M059J (cell line): Measurements from ENCODE around the gene ISY1. TPM values are rescaled to one million over a fixed set of nuclear protein-coding genes. Genes with fewer than 3 reads are reported as not detected.

Experiments used
- DNase-seq: peaks from one replicate; pipeline ENCODE4 v3.0.0-alpha.2; 2012; ENCODE audit warnings: low read depth
- total RNA-seq: library from RNA; depleted of rRNA; stranded (reverse); fragments of >200 nt; shearing (Covaris generic); gene quantifications from 2 replicates; pipeline ENCODE4 v1.2.3, GENCODE V29; 2014; rRNA removed

ISY1 gene
- total RNA-seq, 1 experiment from 2014 or later, result 70.7 TPM

- no peak for DNase-seq
These were observed 73.6 kb downstream of the ISY1 start for GRCh38 chr3:129087138-129087702.

- no peak for DNase-seq
These were observed 75.0 kb downstream of the ISY1 start for GRCh38 chr3:129085818-129086217.

GRCh38 chr3:129085165-129085715, 75.6 kb downstream of the ISY1 start:
- no peak for DNase-seq

GRCh38 chr3:129084501-129084900, 76.4 kb downstream of the ISY1 start:
- no peak for DNase-seq

GRCh38 chr3:129082026-129082425, 78.8 kb downstream of the ISY1 start:
- DNase-seq, result no peak

- no peak for DNase-seq
These were observed 79.4 kb downstream of the ISY1 start for GRCh38 chr3:129081503-129081902.

- DNase-seq, result no peak
These were observed 82.4 kb downstream of the ISY1 start for GRCh38 chr3:129078510-129078909.

Other genes starting within 250 kb of the ISY1 start
- 0.27 TPM in 1 of 2 replicates, not detected in the other for gene CFAP92, start 167.0 kb downstream of the ISY1 start, total RNA-seq
- gene EFCC1, start 159.8 kb downstream of the ISY1 start, total RNA-seq, result not detected in 2 replicates
- not detected in 2 replicates for gene GP9, start 100.3 kb downstream of the ISY1 start, total RNA-seq
- gene RAB43, start 39.3 kb downstream of the ISY1 start, total RNA-seq, result 21.1 and 24.2 TPM in 2 replicates
- gene CNBP, start 22.8 kb upstream of the ISY1 start, total RNA-seq, result 375 and 380 TPM in 2 replicates
- gene COPG1, start 88.5 kb upstream of the ISY1 start, total RNA-seq, result 203 and 347 TPM in 2 replicates
- gene HMCES, start 117.8 kb upstream of the ISY1 start, total RNA-seq, result 41.4 and 46.4 TPM in 2 replicates